Sigmoid colon (tissue), 7 donors: ENCODE measurements around the gene SPG7. TPM values are rescaled to one million over a fixed set of nuclear protein-coding genes. Genes with fewer than 3 reads are reported as not detected.

ENCODE experiments used
- DNase-seq: peaks from one replicate; pipeline ENCODE4 v3.0.0-alpha.2; 2019
- H3K27ac ChIP-seq, 4 donors: fragments of 200-600 bp; sonication (generic); one replicate each; pipeline ENCODE4 v1.5.1; 2016 to 2019; ENCODE audit warnings: mild to moderate bottlenecking in 1 of 4
- H3K27me3 ChIP-seq, 3 donors: fragments of 200-600 bp; sonication (generic); one replicate each; pipeline ENCODE4 v1.5.1; 2019; ENCODE audit warnings: mild to moderate bottlenecking in 1 of 3
- H3K36me3 ChIP-seq, 4 donors: fragments of 200-600 bp; sonication (generic); one replicate each; pipeline ENCODE4 v1.5.1; 2016 to 2019
- H3K4me1 ChIP-seq, 4 donors: fragments of 200-600 bp; sonication (generic); one replicate each; pipeline ENCODE4 v1.5.1; 2017 to 2019
- H3K4me3 ChIP-seq, 4 donors: fragments of 200-600 bp; sonication (generic); one replicate each; pipeline ENCODE4 v1.5.1; 2017 to 2019; ENCODE audit warnings: mild to moderate bottlenecking in 2 of 4, moderate library complexity in 1 of 4
- H3K9me3 ChIP-seq, 4 donors: fragments of 200-600 bp in 3 of 4; sonication (generic) in 3 of 4; one replicate each; pipeline versions ENCODE4 v1.5.1 to v1.6.1; 2013 to 2019
- EP300 ChIP-seq, 4 donors: sonication (generic); formaldehyde crosslinking; IDR thresholded peaks; one replicate each; pipeline ENCODE4 v1.6.1; 2017; ENCODE audit warnings: antibody characterized with exemption in 4 of 4
- POLR2A ChIP-seq, 2 donors: fragments of 450-650 bp; IDR thresholded peaks; one replicate each; pipeline ENCODE4 v1.6.1; 2016; ENCODE audit warnings: antibody characterized with exemption in 2 of 2, mild to moderate bottlenecking in 2 of 2, moderate library complexity in 2 of 2
- POLR2AphosphoS5 ChIP-seq, 4 donors: sonication (generic); formaldehyde crosslinking; IDR thresholded peaks; one replicate each; pipeline ENCODE4 v1.6.1; 2017; ENCODE audit warnings: antibody characterized with exemption in 4 of 4
- WGBS, 2 donors: extraction: QIAGEN DNeasy Blood & Tissue Kit; methylation state at CpG; one replicate each; pipeline ENCODE4 v1.1.7; 2013; 5-methylcytosine and 5-hydroxymethylcytosine counted together
- intact Hi-C: fragments of 100-400 bp; cut with DNase I; formaldehyde crosslinking; loops from one replicate; pipeline ENCODE4 v1.15.1; 2023
- polyA plus RNA-seq, 3 donors: library from polyadenylated mRNA; stranded (reverse); fragments of 200-250 nt; gene quantifications; one replicate each; pipeline ENCODE4 v1.2.3, GENCODE V29; 2013
- total RNA-seq, 4 donors: library from RNA; depleted of rRNA; stranded (reverse); fragments of >200 nt; gene quantifications; one replicate each; pipeline ENCODE4 v1.1.0, GENCODE V29; 2016
- TF ChIP-seq, protein P1 (sequence below), 4 experiments: fragments of 450-650 bp in 3 of 4; fragments of 200-600 bp in 1 of 4; IDR thresholded peaks; one replicate each; pipeline ENCODE4 v1.5.1; 2016 to 2019; ENCODE audit warnings: antibody characterized with exemption in 4 of 4, mild to moderate bottlenecking in 3 of 4, moderate library complexity in 2 of 4
- donor health status: healthy with polysubstance abuse.
- donor health status: Bipolar disorder and iron deficiency.
- donor health status: healthy.

Gene SPG7
- total and polyA plus RNA-seq, 7 donors = 27.7 to 211 (median 75.3) TPM

DNA sequence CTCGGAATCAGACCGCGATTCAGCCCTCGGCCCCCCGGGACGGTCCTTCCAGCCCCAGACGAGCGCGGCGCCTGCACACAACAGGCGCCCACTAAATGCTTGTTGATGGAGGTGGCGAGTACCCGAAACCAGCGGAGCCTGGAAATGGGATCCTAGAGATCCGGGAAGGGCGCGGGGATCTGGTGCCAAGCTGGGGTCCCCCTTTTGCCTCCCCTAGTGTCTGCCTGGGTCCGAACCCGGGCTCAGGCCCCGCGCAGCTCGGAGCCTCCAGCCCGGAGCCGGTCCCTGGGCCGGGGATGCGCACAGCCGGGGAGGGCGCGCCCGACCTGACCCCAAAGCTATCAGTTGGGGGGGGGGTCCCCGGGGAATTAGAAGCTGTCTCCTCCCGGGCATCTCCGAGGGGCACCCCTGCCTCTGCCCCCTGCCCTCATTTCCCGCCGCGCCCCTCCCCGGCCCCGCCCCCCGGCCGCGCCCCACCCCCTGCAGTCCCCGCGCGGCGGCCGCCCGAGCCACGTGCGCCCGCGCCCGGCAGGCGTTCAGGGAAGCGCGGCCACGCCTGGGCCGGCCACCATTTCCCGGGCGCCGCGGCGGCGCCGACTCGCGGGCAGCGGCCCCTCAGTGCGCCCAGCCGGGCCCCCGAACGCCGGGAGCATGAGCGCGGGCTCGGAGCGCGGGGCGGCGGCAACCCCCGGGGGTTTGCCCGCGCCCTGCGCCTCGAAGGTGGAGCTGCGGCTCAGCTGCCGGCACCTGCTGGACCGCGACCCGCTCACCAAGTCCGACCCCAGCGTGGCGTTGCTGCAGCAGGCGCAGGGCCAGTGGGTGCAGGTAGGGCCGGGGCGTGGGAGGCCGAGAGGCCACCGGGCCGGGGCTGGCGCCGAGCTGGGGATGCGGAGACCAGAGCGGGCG, 67.3 kb downstream of the SPG7 start, which contains the start of gene CPNE7:
TSS of gene CPNE7 (plus strand) at position 512 of the 906 bp plus-strand sequence. CDS start at position 652, 140 bp downstream.
- DNase-seq = no peak
- no peak for TF ChIP-seq EP300 (IDR thresholded peaks at IDR 0.05)
- no peak within 1 kb of the TSS for H3K27ac ChIP-seq
- peaks cover 30 to 65% (median 46%) of the 10 kb centered on the region in 3 donors for H3K27me3 ChIP-seq
- peaks cover 5 to 26% (median 20%) of the 10 kb centered on the region in 4 donors for H3K4me1 ChIP-seq
- no peaks in the 10 kb centered on the region for H3K36me3 ChIP-seq
- WGBS, 2 donors = 2 to 3% methylated on average over 103 of the region's 103 CpGs
- no peaks in the 10 kb centered on the region for H3K9me3 ChIP-seq
- H3K4me3 ChIP-seq = peak within 1 kb of the TSS in 3 of 4 donors; percentile 7 to 28 (median 26)
- intact Hi-C loops = no loop called here

DNA sequence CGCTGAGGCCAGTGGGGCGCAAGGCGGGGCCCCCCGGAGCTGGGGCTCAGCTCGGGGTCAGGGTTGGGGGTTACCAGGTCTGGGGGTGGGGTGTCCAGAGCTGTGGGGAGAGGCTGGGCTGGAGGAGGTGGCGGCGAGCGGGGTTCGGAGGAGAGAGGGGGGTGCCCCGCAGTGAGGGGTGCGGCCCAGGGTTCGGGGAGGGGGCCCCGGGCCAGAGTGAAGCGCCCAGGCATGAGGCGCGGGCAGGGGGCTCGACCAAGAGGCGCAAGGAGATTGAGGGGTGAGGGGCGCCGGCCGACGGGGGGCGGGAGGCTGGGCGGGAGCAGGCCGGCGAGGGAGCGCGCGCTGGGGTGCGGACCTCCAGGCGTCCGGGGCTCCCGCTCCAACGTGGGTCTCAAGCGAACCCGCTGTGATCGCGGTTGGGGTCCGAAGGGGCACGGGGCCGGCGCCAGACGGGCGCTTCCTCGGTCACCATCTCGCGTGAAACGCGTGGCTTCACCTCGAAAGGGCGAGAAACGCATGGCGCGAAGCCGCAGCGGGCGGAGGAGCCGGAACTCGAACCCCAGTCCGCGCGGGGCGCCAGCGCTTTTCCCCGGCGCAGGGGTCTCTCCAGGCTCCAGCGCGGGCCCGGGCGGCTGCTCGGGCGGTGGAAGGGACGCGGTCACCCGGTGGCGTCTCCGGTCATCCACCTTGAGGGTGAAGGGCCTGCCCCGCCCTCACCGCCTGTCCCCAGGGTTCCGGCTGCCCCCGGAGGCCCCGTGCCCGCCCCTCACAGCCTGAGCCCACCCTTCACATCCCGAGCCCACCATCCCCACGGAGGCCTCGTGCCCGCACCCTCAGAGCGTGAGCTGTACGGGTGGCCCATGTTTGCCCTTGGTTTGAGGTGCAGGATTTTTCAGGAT, 68.2 kb downstream of the SPG7 start:
- Histone ChIP-seq H3K27ac (no peak overlapping the region), H3K4me3 (peak overlapping the region in 1 of 4 donors; percentile 7), H3K9me3 (no peaks in the 10 kb centered on the region), H3K27me3 (peaks cover 30 to 61% (median 45%) of the 10 kb centered on the region in 3 donors), H3K4me1 (peaks cover 5 to 26% (median 20%) of the 10 kb centered on the region in 4 donors), H3K36me3 (no peaks in the 10 kb centered on the region)
- DNase-seq = no peak
- 34 to 54% methylated on average over 89 of the region's 89 CpGs for WGBS, 2 donors
- intact Hi-C loops = no loop called here
- TF ChIP-seq EP300 (IDR thresholded peaks at IDR 0.05) = no peak
- TF ChIP-seq, protein P1, sequence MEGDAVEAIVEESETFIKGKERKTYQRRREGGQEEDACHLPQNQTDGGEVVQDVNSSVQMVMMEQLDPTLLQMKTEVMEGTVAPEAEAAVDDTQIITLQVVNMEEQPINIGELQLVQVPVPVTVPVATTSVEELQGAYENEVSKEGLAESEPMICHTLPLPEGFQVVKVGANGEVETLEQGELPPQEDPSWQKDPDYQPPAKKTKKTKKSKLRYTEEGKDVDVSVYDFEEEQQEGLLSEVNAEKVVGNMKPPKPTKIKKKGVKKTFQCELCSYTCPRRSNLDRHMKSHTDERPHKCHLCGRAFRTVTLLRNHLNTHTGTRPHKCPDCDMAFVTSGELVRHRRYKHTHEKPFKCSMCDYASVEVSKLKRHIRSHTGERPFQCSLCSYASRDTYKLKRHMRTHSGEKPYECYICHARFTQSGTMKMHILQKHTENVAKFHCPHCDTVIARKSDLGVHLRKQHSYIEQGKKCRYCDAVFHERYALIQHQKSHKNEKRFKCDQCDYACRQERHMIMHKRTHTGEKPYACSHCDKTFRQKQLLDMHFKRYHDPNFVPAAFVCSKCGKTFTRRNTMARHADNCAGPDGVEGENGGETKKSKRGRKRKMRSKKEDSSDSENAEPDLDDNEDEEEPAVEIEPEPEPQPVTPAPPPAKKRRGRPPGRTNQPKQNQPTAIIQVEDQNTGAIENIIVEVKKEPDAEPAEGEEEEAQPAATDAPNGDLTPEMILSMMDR (IDR thresholded peaks at IDR 0.05) = no peak
- no peak for TF ChIP-seq POLR2AphosphoS5 (IDR thresholded peaks at IDR 0.05)
- TF ChIP-seq POLR2A (IDR thresholded peaks at IDR 0.05) = no peak

DNA sequence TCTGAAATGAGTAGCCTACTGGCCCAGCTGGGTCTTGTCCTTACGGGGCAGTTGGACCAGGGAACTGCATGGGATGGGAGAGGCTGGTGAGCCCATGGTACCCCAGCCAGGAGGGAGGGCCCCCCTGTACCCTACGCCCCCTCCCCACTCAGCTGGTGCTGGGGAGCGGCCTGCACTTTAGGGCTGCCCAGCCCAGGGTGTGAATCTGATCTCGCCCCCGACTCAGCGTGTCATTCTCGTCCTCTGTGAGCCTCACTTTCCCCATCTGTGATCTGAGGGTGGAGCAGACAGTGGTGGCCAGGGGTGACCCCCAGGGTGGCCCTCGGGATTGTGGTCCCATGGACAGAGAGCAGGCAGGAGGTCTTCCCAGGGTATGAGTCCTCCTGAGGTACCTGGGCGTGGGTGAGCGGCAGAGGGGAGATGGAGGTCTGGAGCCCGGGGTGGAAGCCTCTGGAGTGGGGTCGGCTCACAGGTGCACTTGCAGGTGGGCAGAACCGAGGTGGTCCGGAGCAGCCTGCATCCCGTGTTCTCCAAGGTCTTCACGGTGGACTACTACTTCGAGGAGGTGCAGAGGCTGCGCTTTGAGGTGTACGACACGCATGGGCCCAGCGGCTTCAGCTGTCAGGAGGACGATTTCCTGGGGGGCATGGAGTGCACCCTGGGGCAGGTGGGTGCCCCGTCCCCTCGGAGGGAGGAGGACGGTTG, 69.0 kb downstream of the SPG7 start:
- intact Hi-C loops = no loop called here
- Histone ChIP-seq H3K4me1 (peaks cover 5 to 26% (median 20%) of the 10 kb centered on the region in 4 donors), H3K36me3 (no peaks in the 10 kb centered on the region), H3K27me3 (peaks cover 30 to 54% (median 45%) of the 10 kb centered on the region in 3 donors), H3K27ac (no peak overlapping the region), H3K4me3 (no peak overlapping the region), H3K9me3 (no peaks in the 10 kb centered on the region)
- WGBS, 2 donors = 88 to 93% methylated on average over 25 of the region's 25 CpGs
- TF ChIP-seq, protein P1 (IDR thresholded peaks at IDR 0.05) = no peak
- TF ChIP-seq EP300 (IDR thresholded peaks at IDR 0.05) (no peak), POLR2AphosphoS5 (IDR thresholded peaks at IDR 0.05) (no peak), POLR2A (IDR thresholded peaks at IDR 0.05) (no peak)
- DNase-seq = no peak

DNA sequence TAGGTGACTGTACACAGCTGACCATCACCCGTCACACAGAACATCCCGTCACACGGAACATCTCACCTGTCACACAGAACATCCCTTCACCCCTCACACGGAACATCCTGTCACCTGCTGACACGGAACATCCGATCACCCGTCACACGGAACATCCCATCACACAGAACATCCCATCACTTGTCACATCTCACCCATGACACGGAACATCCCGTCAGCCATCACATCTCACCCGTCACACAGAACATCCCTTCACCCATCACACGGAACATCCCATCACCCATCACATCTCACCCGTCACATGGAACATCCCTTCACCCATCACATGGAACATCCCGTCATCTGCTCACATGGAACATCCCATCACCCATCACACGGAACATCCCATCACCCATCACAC, 71.1 kb downstream of the SPG7 start:
- Histone ChIP-seq H3K36me3 (no peaks in the 10 kb centered on the region), H3K4me1 (peaks cover 5 to 23% (median 19%) of the 10 kb centered on the region in 4 donors), H3K9me3 (no peaks in the 10 kb centered on the region), H3K27me3 (peaks cover 24 to 33% (median 32%) of the 10 kb centered on the region in 3 donors), H3K27ac (no peak overlapping the region), H3K4me3 (no peak overlapping the region)
- WGBS, 2 donors = 91 to 94% methylated on average over 15 of the region's 15 CpGs
- DNase-seq = no peak
- TF ChIP-seq EP300 (IDR thresholded peaks at IDR 0.05) (no peak), POLR2AphosphoS5 (IDR thresholded peaks at IDR 0.05) (no peak), POLR2A (IDR thresholded peaks at IDR 0.05) (no peak)
- TF ChIP-seq, protein P1 (IDR thresholded peaks at IDR 0.05) = no peak
- intact Hi-C loops = no loop called here
